Esophagus squamous epithelium (tissue), 5 donors: ENCODE data around the gene MYO6. TPM values are rescaled to one million over a fixed set of nuclear protein-coding genes. Genes with fewer than 3 reads are reported as not detected.
"Not testable (repeated sequence)": the region's sequence is repeated elsewhere in the genome, so short reads cannot be mapped to it uniquely, and the experiment has no call there.

Experiments
- DNase-seq: peaks from one replicate; lab custom pipeline; 2025; lab: John Stamatoyannopoulos, UW
- H3K27ac ChIP-seq, 4 donors: fragments of 200-600 bp; sonication (generic); one replicate each; pipeline ENCODE4 v1.5.1; 2016 to 2019; ENCODE audit warnings: mild to moderate bottlenecking in 1 of 4
- H3K27me3 ChIP-seq, 4 donors: fragments of 200-600 bp; sonication (generic); 1 replicate in 3 of 4; 2 replicates in 1 of 4; pipeline versions ENCODE4 v1.5.1 to v1.6.0; 2017 to 2021; ENCODE audit warnings: antibody characterized with exemption in 1 of 4
- H3K36me3 ChIP-seq, 3 donors: fragments of 200-600 bp; sonication (generic); one replicate each; pipeline ENCODE4 v1.5.1; 2016 to 2019
- H3K4me1 ChIP-seq, 3 donors: fragments of 200-600 bp; sonication (generic); one replicate each; pipeline ENCODE4 v1.5.1; 2017 to 2019
- H3K4me3 ChIP-seq, 4 donors: fragments of 200-600 bp; sonication (generic); 1 replicate in 3 of 4; 2 replicates in 1 of 4; pipeline ENCODE4 v1.5.1; 2016 to 2019; ENCODE audit warnings: mild to moderate bottlenecking in 2 of 4, moderate library complexity in 1 of 4
- H3K9me3 ChIP-seq, 3 donors: fragments of 200-600 bp; sonication (generic); one replicate each; pipeline ENCODE4 v1.5.1; 2016 to 2019
- POLR2A ChIP-seq, 4 donors: fragments of 450-650 bp; IDR thresholded peaks; one replicate each; pipeline ENCODE4 v1.6.1; 2017; ENCODE audit warnings: antibody characterized with exemption in 4 of 4, mild to moderate bottlenecking in 4 of 4, moderate library complexity in 3 of 4
- whole genome bisulfite sequencing, 2 donors: methylation state at CpG; one replicate each; pipeline ENCODE4 v1.1.5; 2018; 5-methylcytosine and 5-hydroxymethylcytosine counted together
- intact Hi-C: fragments of 100-400 bp; cut with DNase I; formaldehyde crosslinking; loops from one replicate; pipeline ENCODE4 v1.15.0; 2022
- total RNA-seq, 4 donors: library from RNA; depleted of rRNA; stranded (reverse); fragments of >200 nt; gene quantifications; one replicate each; pipeline ENCODE4 v1.1.0, GENCODE V29; 2016
- TF ChIP-seq, protein P1 (sequence below), 6 experiments: fragments of 450-650 bp in 4 of 6; fragments of 200-600 bp in 2 of 6; sonication (generic) in 2 of 6; IDR thresholded peaks; one replicate each; pipeline ENCODE4 v1.5.1; 2016 to 2019; ENCODE audit warnings: antibody characterized with exemption in 6 of 6, mild to moderate bottlenecking in 4 of 6, moderate library complexity in 4 of 6
- donor health status: DM: yes; HTN: yes; CAD: no.

Gene MYO6
- total RNA-seq: 10 to 100 TPM; 22.1 to 37.0 (median 31.5) TPM

- Histone ChIP-seq H3K4me3 (peak within 1 kb of the TSS; percentile 86 to 95 (median 92)), H3K27me3 (peaks cover 0 to 6% (median 0%) of the 10 kb centered on the region in 4 donors), H3K9me3 (no peaks in the 10 kb centered on the region), H3K36me3 (no peaks in the 10 kb centered on the region), H3K4me1 (peaks cover 4 to 60% (median 12%) of the 10 kb centered on the region in 3 donors), H3K27ac (peak within 1 kb of the TSS; percentile 92 to 95 (median 94))
- WGBS, 2 donors: 0% methylated on average over 32 of the region's 97 CpGs; no CpG with 5 or more reads in 1 of the 2 donors
- peak; percentile 4 for DNase-seq
- intact Hi-C loops: no loop called here
- peak in 2 of 4 donors; percentile 81 to 84 for TF ChIP-seq POLR2A (IDR thresholded peaks at IDR 0.05)
- TF ChIP-seq, protein P1, sequence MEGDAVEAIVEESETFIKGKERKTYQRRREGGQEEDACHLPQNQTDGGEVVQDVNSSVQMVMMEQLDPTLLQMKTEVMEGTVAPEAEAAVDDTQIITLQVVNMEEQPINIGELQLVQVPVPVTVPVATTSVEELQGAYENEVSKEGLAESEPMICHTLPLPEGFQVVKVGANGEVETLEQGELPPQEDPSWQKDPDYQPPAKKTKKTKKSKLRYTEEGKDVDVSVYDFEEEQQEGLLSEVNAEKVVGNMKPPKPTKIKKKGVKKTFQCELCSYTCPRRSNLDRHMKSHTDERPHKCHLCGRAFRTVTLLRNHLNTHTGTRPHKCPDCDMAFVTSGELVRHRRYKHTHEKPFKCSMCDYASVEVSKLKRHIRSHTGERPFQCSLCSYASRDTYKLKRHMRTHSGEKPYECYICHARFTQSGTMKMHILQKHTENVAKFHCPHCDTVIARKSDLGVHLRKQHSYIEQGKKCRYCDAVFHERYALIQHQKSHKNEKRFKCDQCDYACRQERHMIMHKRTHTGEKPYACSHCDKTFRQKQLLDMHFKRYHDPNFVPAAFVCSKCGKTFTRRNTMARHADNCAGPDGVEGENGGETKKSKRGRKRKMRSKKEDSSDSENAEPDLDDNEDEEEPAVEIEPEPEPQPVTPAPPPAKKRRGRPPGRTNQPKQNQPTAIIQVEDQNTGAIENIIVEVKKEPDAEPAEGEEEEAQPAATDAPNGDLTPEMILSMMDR (IDR thresholded peaks at IDR 0.05): no peak
Measured at GRCh38 chr6:75748743-75749538, at the start of gene MYO6. MYO6 (plus strand) TSS chr6:75749239; CDS start chr6:75817548, 68,309 bp downstream.

DNA sequence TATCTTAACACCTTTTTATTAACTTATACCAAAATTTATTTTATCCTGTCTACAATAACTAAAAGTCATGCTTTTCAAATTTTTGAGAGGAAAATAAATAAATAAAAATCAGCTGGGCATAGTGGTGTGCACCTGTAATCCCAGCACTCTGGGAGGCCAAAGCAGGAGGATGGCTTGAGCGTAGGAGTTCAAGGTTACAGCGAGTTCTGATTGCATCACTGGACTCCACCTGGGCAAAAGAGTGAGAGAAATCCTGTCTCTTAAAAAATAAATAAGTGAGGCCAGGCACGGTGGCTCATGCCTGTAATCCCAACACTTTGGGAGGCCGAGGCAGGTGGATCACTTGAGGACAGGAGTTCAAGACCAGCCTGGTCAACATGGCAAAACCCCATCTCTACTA, 40.7 kb upstream of the MYO6 start:
- H3K27ac ChIP-seq, H3K9me3 ChIP-seq, intact Hi-C loops, H3K27me3 ChIP-seq, H3K4me1 ChIP-seq, DNase-seq, H3K4me3 ChIP-seq: not testable (repeated sequence)
- WGBS, 2 donors: 93 to 94% methylated on average over 4 of the region's 4 CpGs
- H3K36me3 ChIP-seq: peaks cover 0 to 78% (median 13%) of the 10 kb centered on the region in 3 donors

GRCh38 chr6:75711173-75711572, 37.9 kb upstream of the MYO6 start:
- H3K9me3 ChIP-seq: no peaks in the 10 kb centered on the region
- peaks cover 6 to 88% (median 13%) of the 10 kb centered on the region in 3 donors for H3K36me3 ChIP-seq
- DNase-seq: no peak
- H3K27me3 ChIP-seq: no peaks in the 10 kb centered on the region
- TF ChIP-seq, protein P1 (IDR thresholded peaks at IDR 0.05): no peak
- TF ChIP-seq POLR2A (IDR thresholded peaks at IDR 0.05): no peak
- no peak overlapping the region for H3K4me3 ChIP-seq
- no peaks in the 10 kb centered on the region for H3K4me1 ChIP-seq
- 94 to 96% methylated on average over 2 of the region's 2 CpGs for WGBS, 2 donors
- intact Hi-C loops: no loop called here
- no peak overlapping the region for H3K27ac ChIP-seq

DNA sequence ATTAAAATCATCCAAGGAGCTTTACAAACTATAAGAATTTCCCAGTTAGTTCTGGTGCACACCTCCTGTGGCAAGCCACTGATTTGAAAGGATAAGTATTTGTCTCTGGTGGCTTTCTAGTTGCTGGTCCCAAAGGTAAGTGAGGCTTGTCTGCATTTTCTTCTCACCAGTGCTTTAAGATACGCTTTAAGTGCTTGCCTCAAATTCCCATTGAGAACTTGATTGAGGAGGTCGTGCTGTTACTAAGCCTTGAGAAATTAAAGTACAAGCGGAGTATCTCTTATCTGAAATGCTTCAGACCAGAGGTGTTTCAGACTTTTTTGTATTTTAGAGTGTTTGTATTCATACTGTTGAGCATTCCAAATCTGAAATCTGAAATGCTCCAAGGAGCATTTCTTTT, 29.9 kb upstream of the MYO6 start:
- TF ChIP-seq, protein P1 (IDR thresholded peaks at IDR 0.05): no peak
- TF ChIP-seq POLR2A (IDR thresholded peaks at IDR 0.05): no peak
- peaks cover 2 to 34% (median 6%) of the 10 kb centered on the region in 3 donors for H3K36me3 ChIP-seq
- no peak overlapping the region for H3K27ac ChIP-seq
- intact Hi-C loops: no loop called here
- no peaks in the 10 kb centered on the region for H3K9me3 ChIP-seq
- no peaks in the 10 kb centered on the region for H3K27me3 ChIP-seq
- H3K4me1 ChIP-seq: no peaks in the 10 kb centered on the region
- H3K4me3 ChIP-seq: no peak overlapping the region
- 97 to 100% methylated on average over 3 of the region's 3 CpGs for WGBS, 2 donors
- no peak for DNase-seq

- H3K4me1 ChIP-seq: no peaks in the 10 kb centered on the region
- WGBS, 2 donors: 90 to 97% methylated on average over 2 of the region's 2 CpGs
- H3K36me3 ChIP-seq: no peaks in the 10 kb centered on the region
- H3K9me3 ChIP-seq: no peaks in the 10 kb centered on the region
- intact Hi-C loops: no loop called here
- no peak for TF ChIP-seq POLR2A (IDR thresholded peaks at IDR 0.05)
- TF ChIP-seq, protein P1 (IDR thresholded peaks at IDR 0.05): no peak
- H3K27me3 ChIP-seq: no peaks in the 10 kb centered on the region
- no peak for DNase-seq
- no peak overlapping the region for H3K4me3 ChIP-seq
- no peak overlapping the region for H3K27ac ChIP-seq
Measured at GRCh38 chr6:75723382-75723781, 25.7 kb upstream of the MYO6 start.
